Activated CD4-positive, alpha-beta T cell treated with anti-CD3 and anti-CD28 coated beads for 1 hour (primary cell): Measurements from ENCODE around the gene C6orf132.

Experiments used
- DNase-seq: peaks from one replicate; pipeline ENCODE4 v3.0.0-alpha.2; 2020

C6orf132 gene

GRCh38 chr6:42135161-42135560 is 7.3 kb downstream of the C6orf132 start:
- DNase-seq, result no peak

- no peak for DNase-seq
These were observed 8.5 kb downstream of the C6orf132 start for GRCh38 chr6:42133926-42134325.

GRCh38 chr6:42131531-42131930 is 10.9 kb downstream of the C6orf132 start:
- no peak for DNase-seq

GRCh38 chr6:42129360-42129676 is 13.1 kb downstream of the C6orf132 start:
- no peak for DNase-seq

- no peak for DNase-seq
These were observed 13.7 kb downstream of the C6orf132 start for GRCh38 chr6:42128460-42129359.

- no peak for DNase-seq
These were observed 16.8 kb downstream of the C6orf132 start for GRCh38 chr6:42125663-42126062.

GRCh38 chr6:42125231-42125630 is 17.2 kb downstream of the C6orf132 start:
- DNase-seq, result no peak

- no peak for DNase-seq
These were observed 18.1 kb downstream of the C6orf132 start for GRCh38 chr6:42124223-42124836.

GRCh38 chr6:42123379-42124103 is 18.9 kb downstream of the C6orf132 start:
- DNase-seq, result no peak

- DNase-seq, result no peak
These were observed 21.2 kb downstream of the C6orf132 start for GRCh38 chr6:42120895-42121865.

- DNase-seq, result no peak
These were observed 24.0 kb downstream of the C6orf132 start for GRCh38 chr6:42118162-42119001.

- DNase-seq, result no peak
These were observed 24.6 kb downstream of the C6orf132 start for GRCh38 chr6:42117843-42118161.

- no peak for DNase-seq
These were observed 28.3 kb downstream of the C6orf132 start for GRCh38 chr6:42113936-42114636.

- DNase-seq, result no peak
These were observed 30.1 kb downstream of the C6orf132 start for GRCh38 chr6:42112351-42112750.

GRCh38 chr6:42110683-42111082 is 31.7 kb downstream of the C6orf132 start:
- DNase-seq, result no peak

GRCh38 chr6:42108071-42108470 is 34.3 kb downstream of the C6orf132 start:
- no peak for DNase-seq

GRCh38 chr6:42106112-42107023 is 36.1 kb downstream of the C6orf132 start:
- DNase-seq, result no peak

GRCh38 chr6:42105709-42106108 is 36.7 kb downstream of the C6orf132 start:
- DNase-seq, result no peak

GRCh38 chr6:42105156-42105648 is 37.2 kb downstream of the C6orf132 start:
- DNase-seq, result no peak

- no peak for DNase-seq
These were observed 37.7 kb downstream of the C6orf132 start for GRCh38 chr6:42104804-42105125.
